Tibial artery (tissue), 4 donors: ENCODE results near the gene PIH1D1.
A peak's percentile ranks its signal among the peaks of the same experiment; 100 is the strongest.
"Not testable (repeated sequence)": the region's sequence is repeated elsewhere in the genome, so short reads cannot be mapped to it uniquely, and the experiment has no call there.

Source experiments
- DNase-seq, 2 donors: peaks; one replicate each; pipeline ENCODE4 v3.0.0-alpha.2; 2019
- H3K27ac ChIP-seq, 2 donors: fragments of 200-600 bp; sonication (generic) in 1 of 2; 1 replicate in 1 of 2; 2 replicates in 1 of 2; pipeline ENCODE4 v1.5.1; 2018 to 2019; ENCODE audit warnings: mild to moderate bottlenecking in 1 of 2
- H3K27me3 ChIP-seq, 2 donors: fragments of 200-600 bp; sonication (generic) in 1 of 2; one replicate each; pipeline versions ENCODE4 v1.5.1 to v1.6.0; 2016 to 2019
- H3K36me3 ChIP-seq, 3 donors: fragments of 200-600 bp; sonication (generic) in 2 of 3; one replicate each; pipeline ENCODE4 v1.5.1; 2016 to 2019; ENCODE audit warnings: mild to moderate bottlenecking in 2 of 3
- H3K4me1 ChIP-seq, 4 donors: fragments of 200-600 bp; sonication (generic) in 2 of 4; 1 replicate in 3 of 4; 2 replicates in 1 of 4; pipeline ENCODE4 v1.5.1; 2016 to 2019
- H3K4me3 ChIP-seq, 2 donors: fragments of 200-600 bp; sonication (generic) in 1 of 2; 1 replicate in 1 of 2; 2 replicates in 1 of 2; pipeline ENCODE4 v1.5.1; 2018 to 2019; ENCODE audit warnings: mild to moderate bottlenecking in 2 of 2
- H3K9me3 ChIP-seq, 3 donors: fragments of 200-600 bp; sonication (generic) in 1 of 3; one replicate each; pipeline ENCODE4 v1.5.1; 2016 to 2019
- CTCF ChIP-seq, 2 experiments: fragments of 200-600 bp in 1 of 2; fragments of 450-650 bp in 1 of 2; IDR thresholded peaks; one replicate each; pipeline ENCODE4 v1.5.1; 2017 to 2019; ENCODE audit warnings: antibody characterized with exemption in 2 of 2, mild to moderate bottlenecking in 1 of 2, moderate library complexity in 1 of 2
- intact Hi-C: fragments of 100-400 bp; cut with DNase I; formaldehyde crosslinking; loops from one replicate; pipeline ENCODE4 v1.15.0; 2023; ENCODE audit warnings: low total_unique reads

The PIH1D1 gene

DNA sequence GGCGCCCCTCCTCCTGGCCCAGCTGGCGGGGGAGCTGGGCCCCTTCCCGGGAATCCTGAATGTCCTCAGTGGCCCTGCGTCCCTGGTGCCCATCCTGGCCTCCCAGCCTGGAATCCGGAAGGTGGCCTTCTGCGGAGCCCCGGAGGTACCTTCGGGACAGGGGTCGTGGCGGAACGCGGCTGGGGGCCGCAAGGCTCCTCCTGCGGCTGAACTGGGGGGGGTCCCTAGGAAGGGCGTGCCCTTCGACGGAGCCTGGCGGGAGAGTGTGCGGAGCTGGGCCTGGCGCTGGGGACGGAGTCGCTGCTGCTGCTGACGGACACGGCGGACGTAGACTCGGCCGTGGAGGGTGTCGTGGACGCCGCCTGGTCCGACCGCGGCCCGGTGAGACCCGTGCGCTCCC is 10.0 kb upstream of the PIH1D1 start:
- H3K36me3 ChIP-seq: peaks cover 9 to 55% (median 38%) of the 10 kb centered on the region in 3 donors
- no peak for DNase-seq
- H3K27me3 ChIP-seq: no peaks in the 10 kb centered on the region
- intact Hi-C loops: no loop called here
- H3K27ac ChIP-seq: no peak overlapping the region
- H3K9me3 ChIP-seq: no peaks in the 10 kb centered on the region
- no peak for TF ChIP-seq CTCF (IDR thresholded peaks at IDR 0.05)
- no peaks in the 10 kb centered on the region for H3K4me1 ChIP-seq
- no peak overlapping the region for H3K4me3 ChIP-seq

- H3K36me3 ChIP-seq: peaks cover 9 to 51% (median 37%) of the 10 kb centered on the region in 3 donors
- intact Hi-C loops, H3K27ac ChIP-seq, H3K27me3 ChIP-seq, H3K4me3 ChIP-seq, DNase-seq, H3K4me1 ChIP-seq, H3K9me3 ChIP-seq: not testable (repeated sequence)
Measured at GRCh38 chr19:49461130-49461529, 9.5 kb upstream of the PIH1D1 start.

GRCh38 chr19:49459388-49459787 is 7.8 kb upstream of the PIH1D1 start:
- no peak for DNase-seq
- H3K36me3 ChIP-seq: peaks cover 9 to 33% (median 21%) of the 10 kb centered on the region in 3 donors
- no peak overlapping the region for H3K27ac ChIP-seq
- H3K4me1 ChIP-seq: peaks cover 0 to 2% (median 1%) of the 10 kb centered on the region in 4 donors
- H3K9me3 ChIP-seq: no peaks in the 10 kb centered on the region
- no peak overlapping the region for H3K4me3 ChIP-seq
- intact Hi-C loops: no loop called here
- TF ChIP-seq CTCF (IDR thresholded peaks at IDR 0.05): no peak
- no peaks in the 10 kb centered on the region for H3K27me3 ChIP-seq

DNA sequence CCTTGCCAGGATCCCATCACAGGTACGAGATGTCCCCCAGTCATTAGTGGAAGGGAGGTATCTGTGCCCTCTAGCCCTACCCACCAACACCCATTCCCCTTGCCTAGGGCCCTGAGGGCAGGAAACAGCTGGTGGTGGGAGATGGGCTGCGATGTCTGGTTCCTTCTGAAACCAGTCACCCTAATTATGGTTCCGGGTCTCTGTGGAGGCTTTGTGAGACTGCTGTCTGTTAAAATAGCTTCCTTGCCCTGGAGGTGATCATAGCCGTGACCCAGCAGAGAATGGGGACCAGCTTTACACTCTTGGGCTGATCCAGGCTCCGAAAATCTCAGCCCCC is 6.9 kb upstream of the PIH1D1 start:
- TF ChIP-seq CTCF (IDR thresholded peaks at IDR 0.05): no peak
- Histone ChIP-seq H3K36me3 (peaks cover 9 to 25% (median 15%) of the 10 kb centered on the region in 3 donors), H3K27me3 (no peaks in the 10 kb centered on the region), H3K4me3 (no peak overlapping the region), H3K9me3 (no peaks in the 10 kb centered on the region), H3K4me1 (peaks cover 0 to 10% (median 8%) of the 10 kb centered on the region in 4 donors), H3K27ac (no peak overlapping the region)
- intact Hi-C loops: no loop called here
- no peak for DNase-seq

DNA sequence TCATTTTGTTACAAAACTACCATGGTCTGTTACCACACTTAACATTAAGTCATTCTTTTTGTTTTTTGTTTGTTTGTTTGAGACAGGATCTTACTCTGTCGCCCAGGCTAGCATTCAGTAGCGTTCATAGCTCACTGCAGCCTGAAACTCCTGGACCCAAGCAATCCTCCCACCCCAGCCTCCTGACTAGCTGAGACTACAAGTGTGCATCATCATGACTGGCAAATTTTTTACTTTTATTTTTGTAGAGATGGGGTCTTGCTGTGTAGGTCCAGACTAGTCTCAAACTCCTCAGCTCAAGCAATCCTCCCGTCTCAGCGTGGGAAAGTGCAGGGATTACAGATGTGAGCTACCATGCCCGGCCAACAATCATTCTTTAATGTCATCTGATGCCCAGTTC is 4.7 kb upstream of the PIH1D1 start:
- peak overlapping the region in 1 of 2 donors; percentile 17 for H3K27ac ChIP-seq
- H3K4me3 ChIP-seq: no peak overlapping the region

GRCh38 chr19:49455773-49456172 is 4.2 kb upstream of the PIH1D1 start:
- Histone ChIP-seq H3K4me1 (peaks cover 0 to 15% (median 8%) of the 10 kb centered on the region in 4 donors), H3K4me3 (no peak overlapping the region), H3K27me3 (no peaks in the 10 kb centered on the region), H3K9me3 (no peaks in the 10 kb centered on the region), H3K36me3 (peaks cover 9 to 14% (median 14%) of the 10 kb centered on the region in 3 donors), H3K27ac (no peak overlapping the region)
- no peak for TF ChIP-seq CTCF (IDR thresholded peaks at IDR 0.05)
- intact Hi-C loops: no loop called here
- DNase-seq: no peak

More for the DNA sequence above, 4.7 kb upstream of the PIH1D1 start:
- H3K9me3 ChIP-seq: no peaks in the 10 kb centered on the region
- peaks cover 9 to 15% (median 14%) of the 10 kb centered on the region in 3 donors for H3K36me3 ChIP-seq
- no peak for DNase-seq
- no peak for TF ChIP-seq CTCF (IDR thresholded peaks at IDR 0.05)
- peaks cover 0 to 14% (median 8%) of the 10 kb centered on the region in 4 donors for H3K4me1 ChIP-seq
- no peaks in the 10 kb centered on the region for H3K27me3 ChIP-seq
- intact Hi-C loops: no loop called here
